Inflammatory macrophage (primary cell): ENCODE data around the gene COG4.
A peak's percentile ranks its signal among the peaks of the same experiment; 100 is the strongest.

ENCODE experiments used
- DNase-seq, 2 donors: peaks; one replicate each; pipeline ENCODE4 v3.0.0-alpha.2; 2020 to 2022

COG4 gene

DNA sequence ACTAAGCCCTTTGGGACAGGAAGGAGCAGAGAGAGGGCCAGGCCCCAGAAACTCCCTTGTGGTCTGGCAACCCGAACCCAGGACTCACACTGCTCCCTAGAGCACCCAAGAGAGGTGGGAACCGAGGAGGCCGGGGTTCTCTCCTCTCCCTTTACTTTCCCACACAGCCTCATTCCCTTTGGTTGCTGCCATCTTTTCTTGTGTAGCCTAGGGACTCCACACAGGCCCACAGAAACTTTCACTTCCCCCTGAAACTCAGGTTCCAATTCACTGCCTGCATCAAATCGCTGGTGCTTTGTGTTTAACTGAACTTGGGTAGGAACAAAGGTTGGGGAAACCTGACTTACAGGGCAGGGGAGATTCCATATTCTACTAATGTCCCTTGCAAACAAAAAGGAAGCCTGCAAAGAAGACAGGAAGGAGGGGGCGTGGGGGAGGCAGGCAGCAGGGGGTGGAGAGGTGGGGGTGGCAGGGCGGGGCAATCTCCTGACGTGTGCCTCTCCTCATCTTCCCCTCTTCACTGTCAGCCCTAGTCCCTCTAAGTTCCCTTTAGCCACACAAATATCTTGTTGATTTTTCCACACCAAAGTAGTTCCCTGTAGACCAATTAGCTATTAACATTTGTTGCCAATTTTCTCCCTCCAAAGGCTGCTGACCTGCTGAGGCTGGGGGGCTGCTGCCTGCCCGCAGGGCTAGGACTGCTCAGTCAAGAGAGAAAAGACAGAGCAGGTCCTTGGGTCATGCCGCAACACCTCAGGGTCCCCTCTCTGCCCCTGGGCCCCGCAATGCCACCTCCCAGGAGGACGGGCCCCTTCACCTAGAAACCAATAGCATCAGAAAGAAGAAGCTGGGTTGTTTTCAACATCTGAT is 92.5 kb downstream of the COG4 start:
- peak; percentile 82 to 91 for DNase-seq
